WTC11 (cell line): ENCODE data around the gene MAP7D3. TPM values are rescaled to one million over a fixed set of nuclear protein-coding genes. Genes with fewer than 3 reads are reported as not detected.

Source experiments
- ATAC-seq: fragments of 200-7000 bp; cut with Tn5 transposase; 2 replicates; pipeline ENCODE4 v1.10.0; 2021; ENCODE audit warnings: mild to moderate bottlenecking, moderate library complexity
- CTCF ChIA-PET: fragments of 300-600 bp; sonication (Branson Sonifier 250); formaldehyde crosslinking; loops from one replicate; lab custom pipeline; 2021; ENCODE audit warnings: antibody characterized with exemption; lab: Charles Lee
- POLR2A ChIA-PET: fragments of 350-600 bp; sonication (Branson Sonifier 250); formaldehyde crosslinking; loops from one replicate; lab custom pipeline; 2021; ENCODE audit warnings: antibody characterized with exemption; lab: Charles Lee
- DNase-seq: peaks from one replicate; pipeline ENCODE4 v3.0.0; 2021; ENCODE audit warnings: low spot score
- H3K27ac Mint-ChIP-seq: 2 replicates; pipeline ENCODE4 v1.8.0; 2021; ENCODE audit warnings: mixed read lengths
- H3K27me3 Mint-ChIP-seq: 2 replicates; pipeline ENCODE4 v1.8.0; 2021; ENCODE audit warnings: low read depth, mild to moderate bottlenecking, moderate library complexity, mixed read lengths
- H3K36me3 Mint-ChIP-seq: 2 replicates; pipeline ENCODE4 v1.8.0; 2021; ENCODE audit warnings: mixed read lengths
- H3K4me1 Mint-ChIP-seq: 2 replicates; pipeline ENCODE4 v1.8.0; 2022; ENCODE audit warnings: mixed read lengths
- H3K4me3 Mint-ChIP-seq: 2 replicates; pipeline ENCODE4 v1.8.0; 2021; ENCODE audit warnings: mild to moderate bottlenecking, moderate library complexity, mixed read lengths
- H3K9me3 Mint-ChIP-seq: 2 replicates; pipeline ENCODE4 v1.8.0; 2021; ENCODE audit warnings: mixed read lengths
- ATF3 ChIP-seq: sonication (generic); formaldehyde crosslinking; conservative IDR thresholded peaks from 2 replicates; pipeline ENCODE4 v1.8.1; 2022; ENCODE audit warnings: mild to moderate bottlenecking, missing genetic modification reagents
- ATF6 ChIP-seq: sonication (generic); formaldehyde crosslinking; IDR thresholded peaks from 2 replicates; pipeline ENCODE4 v1.8.1; 2023; ENCODE audit warnings: mild to moderate bottlenecking, missing genetic modification reagents
- E2F4 ChIP-seq: sonication (generic); formaldehyde crosslinking; IDR thresholded peaks from 2 replicates; pipeline ENCODE4 v1.8.1; 2022; ENCODE audit warnings: low read depth, mild to moderate bottlenecking, moderate library complexity, missing genetic modification reagents, borderline replicate concordance
- EMX1 ChIP-seq: fragments of 250-450 bp; sonication (Bioruptor Pico); IDR thresholded peaks from 2 replicates; pipeline ENCODE4 v1.8.0; 2021; ENCODE audit warnings: mild to moderate bottlenecking
- ESRRA ChIP-seq: sonication (generic); formaldehyde crosslinking; IDR thresholded peaks from 2 replicates; pipeline ENCODE4 v1.8.1; 2022; ENCODE audit warnings: mild to moderate bottlenecking, missing genetic modification reagents, borderline replicate concordance
- ETV6 ChIP-seq: sonication (generic); formaldehyde crosslinking; IDR thresholded peaks from 2 replicates; pipeline ENCODE4 v1.8.1; 2022; ENCODE audit warnings: mild to moderate bottlenecking, missing genetic modification reagents
- HMGXB4 ChIP-seq: sonication (generic); formaldehyde crosslinking; IDR thresholded peaks from 2 replicates; pipeline ENCODE4 v1.8.1; 2023; ENCODE audit warnings: mild to moderate bottlenecking, moderate library complexity, missing genetic modification reagents
- IRF2 ChIP-seq: sonication (generic); formaldehyde crosslinking; IDR thresholded peaks from 2 replicates; pipeline ENCODE4 v1.8.0; 2022; ENCODE audit warnings: low read depth, missing genetic modification reagents, borderline replicate concordance
- MYBL2 ChIP-seq: sonication (generic); formaldehyde crosslinking; IDR thresholded peaks from 2 replicates; pipeline ENCODE4 v1.8.1; 2023; ENCODE audit warnings: mild to moderate bottlenecking, moderate library complexity, missing genetic modification reagents
- NFATC4 ChIP-seq: fragments of 250-450 bp; sonication (Bioruptor Pico); IDR thresholded peaks from 2 replicates; pipeline ENCODE4 v1.9.0; 2021; ENCODE audit warnings: mild to moderate bottlenecking
- NR2C2 ChIP-seq: sonication (generic); formaldehyde crosslinking; IDR thresholded peaks from 2 replicates; pipeline ENCODE4 v1.8.0; 2022; ENCODE audit warnings: mild to moderate bottlenecking, missing genetic modification reagents
- RELA ChIP-seq: sonication (generic); formaldehyde crosslinking; IDR thresholded peaks from 2 replicates; pipeline ENCODE4 v1.8.1; 2022; ENCODE audit warnings: missing genetic modification reagents, mild to moderate bottlenecking, borderline replicate concordance
- SMAD3 ChIP-seq: sonication (generic); formaldehyde crosslinking; IDR thresholded peaks from 2 replicates; pipeline ENCODE4 v1.8.0; 2022; ENCODE audit warnings: missing genetic modification reagents, mild to moderate bottlenecking, borderline replicate concordance
- SOX15 ChIP-seq: fragments of 250-450 bp; sonication (Bioruptor Pico); IDR thresholded peaks from 2 replicates; pipeline ENCODE4 v1.9.0; 2021; ENCODE audit warnings: mild to moderate bottlenecking
- TEAD1 ChIP-seq: sonication (generic); formaldehyde crosslinking; IDR thresholded peaks from 2 replicates; pipeline ENCODE4 v1.8.0; 2022; ENCODE audit warnings: mild to moderate bottlenecking, missing genetic modification reagents
- USF2 ChIP-seq: sonication (generic); formaldehyde crosslinking; IDR thresholded peaks from 2 replicates; pipeline ENCODE4 v1.8.1; 2023; ENCODE audit warnings: mild to moderate bottlenecking, missing genetic modification reagents, moderate library complexity
- ZBTB43 ChIP-seq: sonication (generic); formaldehyde crosslinking; IDR thresholded peaks from 2 replicates; pipeline ENCODE4 v1.8.1; 2023; ENCODE audit warnings: mild to moderate bottlenecking, missing genetic modification reagents
- ZNF219 ChIP-seq: sonication (generic); formaldehyde crosslinking; IDR thresholded peaks from 2 replicates; pipeline ENCODE4 v1.8.0; 2023; ENCODE audit warnings: missing genetic modification reagents, mild to moderate bottlenecking, borderline replicate concordance
- ZNF232 ChIP-seq: sonication (generic); formaldehyde crosslinking; IDR thresholded peaks from 2 replicates; pipeline ENCODE4 v1.8.0; 2022; ENCODE audit warnings: mild to moderate bottlenecking, missing genetic modification reagents
- ZNF263 ChIP-seq: sonication (generic); formaldehyde crosslinking; IDR thresholded peaks from 2 replicates; pipeline ENCODE4 v1.8.1; 2022; ENCODE audit warnings: low read depth, mild to moderate bottlenecking, moderate library complexity, missing genetic modification reagents
- ZNF281 ChIP-seq: sonication (generic); formaldehyde crosslinking; IDR thresholded peaks from 2 replicates; pipeline ENCODE4 v1.8.0; 2023; ENCODE audit warnings: mild to moderate bottlenecking, missing genetic modification reagents
- ZNF512 ChIP-seq: sonication (generic); formaldehyde crosslinking; IDR thresholded peaks from 2 replicates; pipeline ENCODE4 v1.8.1; 2022; ENCODE audit warnings: missing genetic modification reagents, borderline replicate concordance
- total RNA-seq: library from RNA; stranded (reverse); gene quantifications from 3 replicates; pipeline ENCODE4 v1.2.3, GENCODE V29; 2021

The MAP7D3 gene
- total RNA-seq, 1 experiment from 2014 or later = 12.3 TPM

- no peak for DNase-seq
- Mint-ChIP-seq H3K27me3 (no peaks in the 10 kb centered on the region), H3K27ac (no peak overlapping the region), H3K36me3 (no peaks in the 10 kb centered on the region), H3K9me3 (no peaks in the 10 kb centered on the region), H3K4me3 (no peak overlapping the region), H3K4me1 (peaks cover 22% of the 10 kb centered on the region)
- CTCF ChIA-PET = interaction anchor here (1.0 to 2.5 kb wide), 2 partner anchors 41 to 176 kb away, joined by 6 to 15 read pairs; no protein-coding TSS in a partner anchor
- POLR2A ChIA-PET = no interaction called here
- no peak for TF ChIP-seq SMAD3 (CRISPR knock-in tag)
- no peak for TF ChIP-seq ATF3 (CRISPR knock-in tag)
- no peak for TF ChIP-seq ZNF219 (CRISPR knock-in tag)
- no peak for TF ChIP-seq ESRRA (CRISPR knock-in tag)
- no peak for TF ChIP-seq TEAD1 (CRISPR knock-in tag)
- no peak for TF ChIP-seq ZNF263 (CRISPR knock-in tag)
- no peak for TF ChIP-seq USF2
- TF ChIP-seq ATF6 (CRISPR knock-in tag) = no peak
- TF ChIP-seq ZNF512 = no peak
- TF ChIP-seq E2F4 (CRISPR knock-in tag) = no peak
- ATAC-seq = no peak; the same call in 1 of the 2 replicates
Observed at GRCh38 chrX:136204571-136204970, 46.6 kb downstream of the MAP7D3 start.

GRCh38 chrX:136203951-136204350, 47.2 kb downstream of the MAP7D3 start:
- CTCF ChIA-PET = interaction anchor here (1.0 kb wide), 1 partner anchor 41 kb away, joined by 6 read pairs; no protein-coding TSS in a partner anchor
- H3K4me1 Mint-ChIP-seq = peaks cover 26% of the 10 kb centered on the region
- no peaks in the 10 kb centered on the region for H3K27me3 Mint-ChIP-seq
- no peak overlapping the region for H3K27ac Mint-ChIP-seq
- H3K4me3 Mint-ChIP-seq = no peak overlapping the region
- POLR2A ChIA-PET = no interaction called here
- H3K9me3 Mint-ChIP-seq = no peaks in the 10 kb centered on the region
- H3K36me3 Mint-ChIP-seq = no peaks in the 10 kb centered on the region
- DNase-seq (no peak), ATAC-seq (no peak)
- TF ChIP-seq HMGXB4 (CRISPR knock-in tag) (no peak), RELA (CRISPR knock-in tag) (no peak), IRF2 (no peak), NFATC4 (no peak), ZBTB43 (CRISPR knock-in tag) (no peak), ZNF232 (CRISPR knock-in tag) (no peak), ZNF281 (CRISPR knock-in tag) (no peak), MYBL2 (CRISPR knock-in tag) (no peak), SOX15 (CRISPR knock-in tag) (no peak), EMX1 (no peak), NR2C2 (CRISPR knock-in tag) (no peak), ETV6 (CRISPR knock-in tag) (no peak)
